Natural killer cell (primary cell): ENCODE measurements around the gene LBP. TPM values are rescaled to one million over a fixed set of nuclear protein-coding genes. Genes with fewer than 3 reads are reported as not detected.
"Not testable (repeated sequence)": the region's sequence is repeated elsewhere in the genome, so short reads cannot be mapped to it uniquely, and the experiment has no call there.

Experiments used
- ATAC-seq, 3 donors: fragments of 150-1000 bp in 2 of 3; fragments of 200-7000 bp in 1 of 3; cut with Tn5 transposase; 1 replicate in 1 of 3; 2 replicates in 2 of 3; pipeline ENCODE4 v1.10.0; 2021; ENCODE audit warnings: mild to moderate bottlenecking in 2 of 3, moderate library complexity in 2 of 3
- DNase-seq, 2 donors: peaks; one replicate each; pipeline versions ENCODE4 v3.0.0 to v3.0.0-alpha.2; 2013 to 2021; ENCODE audit warnings: mixed read lengths in 1 of 2
- H3K27ac ChIP-seq: one replicate; pipeline ENCODE4 v1.5.1; 2013; ENCODE audit warnings: mild to moderate bottlenecking, low read length
- H3K27me3 ChIP-seq: one replicate; pipeline ENCODE4 v1.6.1; 2013; ENCODE audit warnings: low read length; ENCODE audit not compliant: control insufficient read depth, insufficient read depth
- H3K36me3 ChIP-seq: one replicate; pipeline ENCODE4 v1.6.1; 2013; ENCODE audit warnings: low read length; ENCODE audit not compliant: control insufficient read depth, insufficient read depth
- H3K4me1 ChIP-seq: one replicate; pipeline ENCODE4 v1.6.1; 2013; ENCODE audit warnings: low read length; ENCODE audit not compliant: control insufficient read depth, insufficient read depth
- H3K4me3 ChIP-seq: one replicate; pipeline ENCODE4 v1.5.1; 2013; ENCODE audit warnings: low read length
- H3K9me3 ChIP-seq: one replicate; pipeline ENCODE4 v1.6.1; 2013; ENCODE audit warnings: low read length; ENCODE audit not compliant: control insufficient read depth, insufficient read depth
- H3K27ac Mint-ChIP-seq, 2 donors: one replicate each; pipeline ENCODE4 v1.8.0; 2022; ENCODE audit warnings: mild to moderate bottlenecking in 2 of 2, mixed read lengths in 2 of 2, moderate library complexity in 1 of 2
- H3K27me3 Mint-ChIP-seq, 2 donors: one replicate each; pipeline ENCODE4 v1.8.0; 2022; ENCODE audit warnings: low read depth in 2 of 2, mixed read lengths in 2 of 2
- H3K36me3 Mint-ChIP-seq: one replicate; pipeline ENCODE4 v1.8.0; 2022; ENCODE audit warnings: mixed read lengths
- H3K4me1 Mint-ChIP-seq, 2 donors: one replicate each; pipeline ENCODE4 v1.8.0; 2022; ENCODE audit warnings: mixed read lengths in 2 of 2
- H3K4me3 Mint-ChIP-seq: one replicate; pipeline ENCODE4 v1.8.0; 2022; ENCODE audit warnings: mild to moderate bottlenecking, moderate library complexity, mixed read lengths
- H3K9me3 Mint-ChIP-seq, 2 donors: one replicate each; pipeline ENCODE4 v1.8.0; 2022; ENCODE audit warnings: mixed read lengths in 2 of 2
- WGBS: methylation state at CpG from one replicate; pipeline ENCODE4 v1.1.7; 2013; ENCODE audit warnings: missing lambda C conversion rate; ENCODE audit not compliant: insufficient coverage; 5-methylcytosine and 5-hydroxymethylcytosine counted together
- intact Hi-C: fragments of 100-400 bp; cut with micrococcal nuclease; formaldehyde crosslinking; loops from one replicate; pipeline ENCODE4 v1.14.2; 2022
- total RNA-seq, 4 donors: library from RNA; stranded (reverse); fragments of 120-200 nt in 1 of 4; gene quantifications; one replicate each; pipeline versions ENCODE4 v1.2.3 to v1.2.4, GENCODE V29; 2013 to 2022
- TF ChIP-seq, protein P1 (sequence below): fragments of 200-600 bp; IDR thresholded peaks from one replicate; pipeline ENCODE4 v1.8.0; 2022; ENCODE audit warnings: antibody characterized with exemption

LBP gene
- total RNA-seq, 3 donors from 2014 or later (not counting 1 experiment from before 2014, with no cell fraction given), result not detected

DNA sequence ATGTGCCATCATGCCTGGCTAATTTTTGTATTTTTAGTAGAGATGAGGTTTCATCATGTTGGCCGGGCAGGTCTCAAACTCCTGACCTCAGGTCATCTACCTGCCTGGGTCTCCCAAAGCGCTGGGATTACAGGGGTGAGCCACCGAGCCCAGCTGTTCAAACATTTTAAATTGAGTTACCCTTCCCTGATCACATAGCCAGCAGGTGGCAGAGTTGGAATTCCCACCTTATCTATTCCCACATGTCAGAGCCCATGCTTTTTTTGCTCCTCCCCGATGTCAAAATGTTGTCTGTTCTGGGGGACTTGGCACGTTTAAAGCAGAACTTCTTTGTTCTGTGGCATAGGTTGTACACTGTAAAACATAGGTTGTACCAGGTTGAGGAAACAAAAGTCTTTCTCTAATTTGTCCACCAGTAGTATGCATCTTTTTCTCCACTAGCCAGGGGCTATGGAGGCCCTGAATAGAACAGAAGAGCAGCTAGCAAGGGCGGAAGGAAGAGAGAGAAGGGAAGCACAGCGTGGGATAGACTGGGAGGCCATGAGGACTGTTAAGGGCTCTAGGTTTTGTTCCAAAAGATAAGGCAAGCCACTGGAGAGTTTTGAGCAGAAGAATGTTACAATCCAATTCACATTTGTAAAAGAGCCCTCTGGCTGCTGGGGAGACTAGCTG is 7.3 kb upstream of the LBP start:
- Histone ChIP-seq H3K9me3 (peaks cover 7% of the 10 kb centered on the region), H3K27me3 (peaks cover 2% of the 10 kb centered on the region), H3K27ac (no peak overlapping the region), H3K4me3 (no peak overlapping the region), H3K36me3 (no peaks in the 10 kb centered on the region), H3K4me1 (no peaks in the 10 kb centered on the region)
- Mint-ChIP-seq H3K4me3 (no peak overlapping the region), H3K9me3 (peaks cover 5 to 6% of the 10 kb centered on the region in 2 donors), H3K36me3 (peaks cover 16% of the 10 kb centered on the region), H3K4me1 (peaks cover 5 to 8% of the 10 kb centered on the region in 2 donors), H3K27me3 (peaks cover 9 to 12% of the 10 kb centered on the region in 2 donors), H3K27ac (no peak overlapping the region)
- DNase-seq, result no peak
- 64% methylated on average over 6 of the region's 7 CpGs for WGBS
- TF ChIP-seq, protein P1, sequence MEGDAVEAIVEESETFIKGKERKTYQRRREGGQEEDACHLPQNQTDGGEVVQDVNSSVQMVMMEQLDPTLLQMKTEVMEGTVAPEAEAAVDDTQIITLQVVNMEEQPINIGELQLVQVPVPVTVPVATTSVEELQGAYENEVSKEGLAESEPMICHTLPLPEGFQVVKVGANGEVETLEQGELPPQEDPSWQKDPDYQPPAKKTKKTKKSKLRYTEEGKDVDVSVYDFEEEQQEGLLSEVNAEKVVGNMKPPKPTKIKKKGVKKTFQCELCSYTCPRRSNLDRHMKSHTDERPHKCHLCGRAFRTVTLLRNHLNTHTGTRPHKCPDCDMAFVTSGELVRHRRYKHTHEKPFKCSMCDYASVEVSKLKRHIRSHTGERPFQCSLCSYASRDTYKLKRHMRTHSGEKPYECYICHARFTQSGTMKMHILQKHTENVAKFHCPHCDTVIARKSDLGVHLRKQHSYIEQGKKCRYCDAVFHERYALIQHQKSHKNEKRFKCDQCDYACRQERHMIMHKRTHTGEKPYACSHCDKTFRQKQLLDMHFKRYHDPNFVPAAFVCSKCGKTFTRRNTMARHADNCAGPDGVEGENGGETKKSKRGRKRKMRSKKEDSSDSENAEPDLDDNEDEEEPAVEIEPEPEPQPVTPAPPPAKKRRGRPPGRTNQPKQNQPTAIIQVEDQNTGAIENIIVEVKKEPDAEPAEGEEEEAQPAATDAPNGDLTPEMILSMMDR, result no peak
- intact Hi-C loops, result no loop called here
- ATAC-seq, result no peak

DNA sequence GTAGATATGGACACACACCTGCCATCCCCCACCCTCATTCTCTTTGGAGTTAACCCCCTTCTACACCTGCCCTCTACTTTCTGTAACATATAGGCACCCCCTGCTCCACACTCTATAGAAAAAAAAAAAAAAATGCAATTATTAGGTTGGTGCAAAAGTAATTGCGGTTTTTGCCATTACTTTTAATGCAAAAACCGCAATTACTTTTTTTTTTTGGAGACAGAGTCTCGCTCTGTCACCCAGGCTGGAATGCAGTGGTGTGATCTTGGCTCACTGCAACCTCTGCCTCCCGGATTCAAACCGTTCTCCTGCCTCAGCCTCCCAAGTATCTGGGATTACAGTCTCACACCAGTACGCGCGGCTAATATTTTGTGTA is 6.8 kb upstream of the LBP start:
- H3K4me1 ChIP-seq, H3K4me3 Mint-ChIP-seq, H3K27me3 Mint-ChIP-seq, H3K9me3 Mint-ChIP-seq, H3K9me3 ChIP-seq, H3K36me3 ChIP-seq, H3K4me1 Mint-ChIP-seq, DNase-seq, ATAC-seq, H3K27me3 ChIP-seq, H3K4me3 ChIP-seq, H3K27ac ChIP-seq, H3K27ac Mint-ChIP-seq, intact Hi-C loops: not testable (repeated sequence)
- peaks cover 16% of the 10 kb centered on the region for H3K36me3 Mint-ChIP-seq
- WGBS, result 93% methylated on average over 8 of the region's 8 CpGs

DNA sequence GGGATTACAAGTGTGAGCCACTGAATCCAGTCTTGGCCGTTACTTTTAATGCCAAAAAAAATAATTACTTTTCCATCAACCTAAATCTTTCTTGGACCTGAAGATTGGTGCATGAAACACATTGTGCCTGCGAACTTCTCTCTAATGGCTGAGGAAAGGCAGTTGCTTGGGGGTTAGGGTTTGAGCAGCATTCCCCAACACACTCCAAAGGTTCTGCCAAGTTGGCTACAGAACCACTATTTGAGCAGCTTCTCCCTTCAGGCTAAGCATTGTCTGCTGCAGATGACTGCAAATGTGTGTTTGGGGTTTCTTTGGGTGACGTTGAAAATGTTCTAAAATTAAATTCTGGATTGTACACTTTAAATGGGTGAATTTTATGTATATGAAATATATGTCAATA is 6.3 kb upstream of the LBP start:
- Mint-ChIP-seq H3K9me3 (peaks cover 5 to 6% of the 10 kb centered on the region in 2 donors), H3K4me1 (peaks cover 5 to 8% of the 10 kb centered on the region in 2 donors), H3K27me3 (peaks cover 6 to 9% of the 10 kb centered on the region in 2 donors), H3K36me3 (peaks cover 16% of the 10 kb centered on the region), H3K27ac (no peak overlapping the region), H3K4me3 (no peak overlapping the region)
- H3K27me3 ChIP-seq, result peaks cover 2% of the 10 kb centered on the region
- no peak overlapping the region for H3K4me3 ChIP-seq
- TF ChIP-seq, protein P1, result no peak
- no peaks in the 10 kb centered on the region for H3K4me1 ChIP-seq
- H3K36me3 ChIP-seq, result no peaks in the 10 kb centered on the region
- WGBS, result 65% methylated on average over 3 of the region's 3 CpGs
- intact Hi-C loops, result no loop called here
- DNase-seq, result no peak
- no peak overlapping the region for H3K27ac ChIP-seq
- ATAC-seq, result no peak
- H3K9me3 ChIP-seq, result peaks cover 7% of the 10 kb centered on the region

DNA sequence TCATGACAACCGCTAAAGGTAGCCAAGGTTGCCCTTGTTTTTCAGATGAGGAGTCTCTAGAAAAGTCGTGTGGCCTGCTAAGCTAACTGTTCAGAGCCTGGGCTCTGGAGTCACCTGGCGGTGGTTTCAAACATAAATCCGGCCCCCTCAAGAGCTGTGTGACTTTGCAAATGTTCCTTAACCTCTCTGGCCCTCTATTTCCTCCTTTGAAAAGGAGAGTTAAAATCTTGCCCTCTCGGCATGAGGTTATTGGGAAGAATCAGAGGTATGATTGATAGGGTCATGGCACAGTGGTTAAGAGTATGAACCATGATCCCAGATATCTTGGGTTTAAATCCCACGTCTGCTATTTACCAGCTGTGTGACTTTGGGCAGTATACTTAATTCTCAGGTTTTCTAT is 5.6 kb upstream of the LBP start:
- WGBS, result 76% methylated on average over 6 of the region's 6 CpGs
- Mint-ChIP-seq H3K4me1 (peaks cover 5 to 8% of the 10 kb centered on the region in 2 donors), H3K27me3 (peaks cover 6 to 9% of the 10 kb centered on the region in 2 donors), H3K4me3 (no peak overlapping the region), H3K9me3 (peaks cover 5 to 6% of the 10 kb centered on the region in 2 donors), H3K36me3 (peaks cover 16% of the 10 kb centered on the region), H3K27ac (no peak overlapping the region)
- intact Hi-C loops, result no loop called here
- ATAC-seq, result no peak
- TF ChIP-seq, protein P1, result no peak
- Histone ChIP-seq H3K9me3 (peaks cover 7% of the 10 kb centered on the region), H3K27me3 (peaks cover 2% of the 10 kb centered on the region), H3K4me3 (no peak overlapping the region), H3K4me1 (no peaks in the 10 kb centered on the region), H3K36me3 (no peaks in the 10 kb centered on the region), H3K27ac (no peak overlapping the region)
- DNase-seq, result no peak
